ENCODE results near the gene SLC9A7.
"Not testable (repeated sequence)": the region's sequence is repeated elsewhere in the genome, so short reads cannot be mapped to it uniquely, and the experiment has no call there.

SLC9A7 gene

GRCh38 chrX:46792810-46793188 lies 33.9 kb upstream of the SLC9A7 start:
- Histone ChIP-seq H2BK120ac (ENCODE audit: low read depth, low read length) (no peak overlapping the region), H2BK15ac (replicated peaks; ENCODE audit: low read depth) (no peak overlapping the region), H4K5ac (ENCODE audit: low read length) (no peak overlapping the region), H3K9ac (ENCODE audit: low read length) (no peak overlapping the region), H3K4ac (ENCODE audit: low read depth, low read length) (no peak overlapping the region), H3K4me3 (ENCODE audit: low read length) (no peak overlapping the region), H3K79me2 (ENCODE audit: control insufficient read depth, insufficient read depth, low read length) (no peaks in the 10 kb centered on the region), H3K27ac (ENCODE audit: low read depth, low read length) (no peak overlapping the region), H2BK5ac (ENCODE audit: low read length) (no peak overlapping the region), H3K4me1 (ENCODE audit: control insufficient read depth, low read depth, low read length) (no peaks in the 10 kb centered on the region), H3K27me3 (ENCODE audit: insufficient read depth, low read length, poor library complexity) (no peaks in the 10 kb centered on the region), H3K23ac (ENCODE audit: low read length) (no peak overlapping the region), H3K79me1 (ENCODE audit: low read length) (no peaks in the 10 kb centered on the region), H3K4me2 (ENCODE audit: low read length) (no peak overlapping the region), H3K18ac (ENCODE audit: low read length) (no peak overlapping the region), H4K8ac (ENCODE audit: low read depth, low read length) (no peak overlapping the region), H3K36me3 (ENCODE audit: control insufficient read depth, insufficient read depth, low read length) (no peaks in the 10 kb centered on the region), H2AK5ac (ENCODE audit: low read length) (no peak overlapping the region), H3K56ac (ENCODE audit: low read length) (no peak overlapping the region)
- DNase-seq, result no peak
- no CpG with 5 or more reads among the region's 4 CpGs for WGBS (ENCODE audit: extremely low coverage, insufficient coverage, low lambda C conversion rate)

GRCh38 chrX:46791927-46792809 lies 33.2 kb upstream of the SLC9A7 start:
- H4K8ac ChIP-seq (ENCODE audit: low read depth, low read length), result no peak overlapping the region
- no peaks in the 10 kb centered on the region for H3K79me2 ChIP-seq (ENCODE audit: control insufficient read depth, insufficient read depth, low read length)
- no peaks in the 10 kb centered on the region for H3K27me3 ChIP-seq (ENCODE audit: insufficient read depth, low read length, poor library complexity)
- DNase-seq, result peak; percentile 73
- no peaks in the 10 kb centered on the region for H3K79me1 ChIP-seq (ENCODE audit: low read length)
- no peaks in the 10 kb centered on the region for H3K4me1 ChIP-seq (ENCODE audit: control insufficient read depth, low read depth, low read length)
- peak overlapping the region; percentile 88 for H2BK120ac ChIP-seq (ENCODE audit: low read depth, low read length)
- H3K4ac ChIP-seq (ENCODE audit: low read depth, low read length), result no peak overlapping the region
- H3K23ac ChIP-seq (ENCODE audit: low read length), result no peak overlapping the region
- no peak overlapping the region for H3K18ac ChIP-seq (ENCODE audit: low read length)
- H4K5ac ChIP-seq (ENCODE audit: low read length), result no peak overlapping the region
- H2BK15ac ChIP-seq (replicated peaks; ENCODE audit: low read depth), result no peak overlapping the region
- no peak overlapping the region for H3K9ac ChIP-seq (ENCODE audit: low read length)
- H2AK5ac ChIP-seq (ENCODE audit: low read length), result no peak overlapping the region
- H3K4me3 ChIP-seq (ENCODE audit: low read length), result no peak overlapping the region
- H2BK5ac ChIP-seq (ENCODE audit: low read length), result no peak overlapping the region
- no CpG with 5 or more reads among the region's 7 CpGs for WGBS (ENCODE audit: extremely low coverage, insufficient coverage, low lambda C conversion rate)
- no peaks in the 10 kb centered on the region for H3K36me3 ChIP-seq (ENCODE audit: control insufficient read depth, insufficient read depth, low read length)
- H3K27ac ChIP-seq (ENCODE audit: low read depth, low read length), result no peak overlapping the region
- H3K56ac ChIP-seq (ENCODE audit: low read length), result no peak overlapping the region
- H3K4me2 ChIP-seq (ENCODE audit: low read length), result no peak overlapping the region

- Histone ChIP-seq H3K9ac (ENCODE audit: low read length) (no peak overlapping the region), H3K18ac (ENCODE audit: low read length) (no peak overlapping the region), H2BK15ac (replicated peaks; ENCODE audit: low read depth) (no peak overlapping the region), H4K5ac (ENCODE audit: low read length) (no peak overlapping the region), H3K56ac (ENCODE audit: low read length) (no peak overlapping the region), H3K79me1 (ENCODE audit: low read length) (no peaks in the 10 kb centered on the region), H3K23ac (ENCODE audit: low read length) (no peak overlapping the region), H2BK5ac (ENCODE audit: low read length) (no peak overlapping the region), H2AK5ac (ENCODE audit: low read length) (no peak overlapping the region), H3K79me2 (ENCODE audit: control insufficient read depth, insufficient read depth, low read length) (no peaks in the 10 kb centered on the region), H3K4ac (ENCODE audit: low read depth, low read length) (no peak overlapping the region), H3K4me2 (ENCODE audit: low read length) (no peak overlapping the region), H3K36me3 (ENCODE audit: control insufficient read depth, insufficient read depth, low read length) (no peaks in the 10 kb centered on the region), H2BK120ac (ENCODE audit: low read depth, low read length) (no peak overlapping the region), H3K27me3 (ENCODE audit: insufficient read depth, low read length, poor library complexity) (no peaks in the 10 kb centered on the region), H3K4me3 (ENCODE audit: low read length) (no peak overlapping the region), H4K8ac (ENCODE audit: low read depth, low read length) (no peak overlapping the region), H3K4me1 (ENCODE audit: control insufficient read depth, low read depth, low read length) (no peaks in the 10 kb centered on the region), H3K27ac (ENCODE audit: low read depth, low read length) (no peak overlapping the region)
- no CpG with 5 or more reads among the region's 4 CpGs for WGBS (ENCODE audit: extremely low coverage, insufficient coverage, low lambda C conversion rate)
- DNase-seq, result peak; percentile 56
Measured at GRCh38 chrX:46788902-46789301, 30.0 kb upstream of the SLC9A7 start.

GRCh38 chrX:46784437-46784836 lies 25.5 kb upstream of the SLC9A7 start:
- H3K4ac ChIP-seq (ENCODE audit: low read depth, low read length); H3K23ac ChIP-seq (ENCODE audit: low read length): not testable (repeated sequence)

GRCh38 chrX:46782034-46782433 lies 23.1 kb upstream of the SLC9A7 start:
- no peak overlapping the region for H2AK5ac ChIP-seq (ENCODE audit: low read length)
- H3K27me3 ChIP-seq (ENCODE audit: insufficient read depth, low read length, poor library complexity), result no peaks in the 10 kb centered on the region
- H3K36me3 ChIP-seq (ENCODE audit: control insufficient read depth, insufficient read depth, low read length), result no peaks in the 10 kb centered on the region
- H3K4me3 ChIP-seq (ENCODE audit: low read length), result no peak overlapping the region
- no peaks in the 10 kb centered on the region for H3K79me2 ChIP-seq (ENCODE audit: control insufficient read depth, insufficient read depth, low read length)
- no peak overlapping the region for H3K4ac ChIP-seq (ENCODE audit: low read depth, low read length)
- no peak overlapping the region for H2BK15ac ChIP-seq (replicated peaks; ENCODE audit: low read depth)
- no peak overlapping the region for H3K27ac ChIP-seq (ENCODE audit: low read depth, low read length)
- no peaks in the 10 kb centered on the region for H3K4me1 ChIP-seq (ENCODE audit: control insufficient read depth, low read depth, low read length)
- WGBS (ENCODE audit: extremely low coverage, insufficient coverage, low lambda C conversion rate), result no CpG with 5 or more reads among the region's 4 CpGs
- no peak overlapping the region for H3K18ac ChIP-seq (ENCODE audit: low read length)
- H4K5ac ChIP-seq (ENCODE audit: low read length), result no peak overlapping the region
- no peak overlapping the region for H2BK5ac ChIP-seq (ENCODE audit: low read length)
- H3K79me1 ChIP-seq (ENCODE audit: low read length), result no peaks in the 10 kb centered on the region
- no peak overlapping the region for H4K8ac ChIP-seq (ENCODE audit: low read depth, low read length)
- H2BK120ac ChIP-seq (ENCODE audit: low read depth, low read length), result no peak overlapping the region
- DNase-seq, result no peak
- no peak overlapping the region for H3K4me2 ChIP-seq (ENCODE audit: low read length)
- no peak overlapping the region for H3K56ac ChIP-seq (ENCODE audit: low read length)
- H3K9ac ChIP-seq (ENCODE audit: low read length), result no peak overlapping the region
- no peak overlapping the region for H3K23ac ChIP-seq (ENCODE audit: low read length)

More at GRCh38 chrX:46784437-46784836, 25.5 kb upstream of the SLC9A7 start:
- not testable (repeated sequence) for H3K27me3 ChIP-seq (ENCODE audit: insufficient read depth, low read length, poor library complexity); H2AK5ac ChIP-seq (ENCODE audit: low read length); H4K8ac ChIP-seq (ENCODE audit: low read depth, low read length); H3K79me1 ChIP-seq (ENCODE audit: low read length); H2BK5ac ChIP-seq (ENCODE audit: low read length); H3K4me2 ChIP-seq (ENCODE audit: low read length); H4K5ac ChIP-seq (ENCODE audit: low read length); H3K79me2 ChIP-seq (ENCODE audit: control insufficient read depth, insufficient read depth, low read length); H3K4me1 ChIP-seq (ENCODE audit: control insufficient read depth, low read depth, low read length); H3K36me3 ChIP-seq (ENCODE audit: control insufficient read depth, insufficient read depth, low read length); H3K9ac ChIP-seq (ENCODE audit: low read length); H3K27ac ChIP-seq (ENCODE audit: low read depth, low read length); DNase-seq; H2BK15ac ChIP-seq (replicated peaks; ENCODE audit: low read depth); H2BK120ac ChIP-seq (ENCODE audit: low read depth, low read length); H3K18ac ChIP-seq (ENCODE audit: low read length); H3K4me3 ChIP-seq (ENCODE audit: low read length); H3K56ac ChIP-seq (ENCODE audit: low read length)
